ENCODE measurements around the gene EHMT1. TPM values are rescaled to one million over a fixed set of nuclear protein-coding genes. Genes with fewer than 3 reads are reported as not detected.

The EHMT1 gene
- total RNA-seq, 1 experiment from 2014 or later = 112 TPM

- Histone ChIP-seq H4K5ac (ENCODE audit: insufficient read length, low read depth, low read length) (no peak overlapping the region), H2BK15ac (ENCODE audit: low read depth, low read length) (no peak overlapping the region), H3K14ac (ENCODE audit: insufficient read depth, low read length) (no peak overlapping the region), H2AK5ac (ENCODE audit: insufficient read length, low read length) (no peak overlapping the region), H3K27ac (ENCODE audit: insufficient read length, low read depth, low read length) (no peak overlapping the region), H4K20me1 (ENCODE audit: control insufficient read depth, insufficient read depth, insufficient read length) (no peaks in the 10 kb centered on the region), H4K8ac (replicated peaks; ENCODE audit: insufficient read length, low read depth, low read length) (no peak overlapping the region), H2BK12ac (ENCODE audit: insufficient read length, low read depth, low read length) (no peak overlapping the region), H3K79me2 (ENCODE audit: insufficient read depth, low read length) (no peaks in the 10 kb centered on the region), H3K4ac (ENCODE audit: low read depth, low read length) (no peak overlapping the region), H3K18ac (ENCODE audit: insufficient read length, low read depth, low read length) (no peak overlapping the region), H3K79me1 (ENCODE audit: insufficient read depth, low read depth, low read length, poor library complexity, severe bottlenecking) (peaks cover 2% of the 10 kb centered on the region), H3K9ac (ENCODE audit: extremely low read depth, insufficient read length, low read length) (no peak overlapping the region), H3K23ac (ENCODE audit: insufficient read length, low read depth, low read length) (no peak overlapping the region), H2AFZ (ENCODE audit: low read length) (no peak overlapping the region), H3K27me3 (ENCODE audit: insufficient read depth, low read length) (no peaks in the 10 kb centered on the region), H3K4me2 (ENCODE audit: insufficient read depth, insufficient read length, low read length) (no peak overlapping the region), H2BK120ac (ENCODE audit: low read depth, low read length, poor library complexity, severe bottlenecking) (no peak overlapping the region), H3K23me2 (ENCODE audit: insufficient read length, low read depth, low read length, poor library complexity, severe bottlenecking) (no peaks in the 10 kb centered on the region), H4K91ac (ENCODE audit: insufficient read length, low read depth, low read length) (no peak overlapping the region), H2BK5ac (ENCODE audit: insufficient read length, low read length) (no peak overlapping the region), H3K9me3 (ENCODE audit: control insufficient read depth, low read depth, low read length) (no peaks in the 10 kb centered on the region), H3K56ac (ENCODE audit: insufficient read length, low read depth, low read length) (no peak overlapping the region), H2BK20ac (ENCODE audit: low read depth, low read length, poor library complexity, severe bottlenecking) (no peak overlapping the region), H3T11ph (ENCODE audit: low read length) (no peak overlapping the region), H3K4me1 (ENCODE audit: insufficient read depth, low read length) (no peaks in the 10 kb centered on the region)
- peaks cover 40 to 65% (median 63%) of the 10 kb centered on the region in 3 experiments for H3K36me3 Mint-ChIP-seq (ENCODE audit: insufficient read depth in 1 of 3, low read depth in 3 of 3)
- H3K4me3 Mint-ChIP-seq = no peak overlapping the region
- peaks cover 8 to 11% of the 10 kb centered on the region in 2 experiments for H3K4me1 Mint-ChIP-seq
- DNase-seq = no peak
- no peak for TF ChIP-seq CTCF (conservative IDR thresholded peaks at IDR 0.05)
- no peaks in the 10 kb centered on the region; the same call in 1 of the 2 replicates for H3K27me3 Mint-ChIP-seq (ENCODE audit: low read depth)
- H3K27ac Mint-ChIP-seq = no peak overlapping the region
- H3K9me3 Mint-ChIP-seq = no peaks in the 10 kb centered on the region; a peak in 1 of 5 replicates
- no CpG with 5 or more reads among the region's 3 CpGs for WGBS (ENCODE audit: extremely low coverage, insufficient read length, low lambda C conversion rate)
Observed at GRCh38 chr9:137750007-137750406, 131.2 kb downstream of the EHMT1 start.

Measured in H9 (cell line).